Measurements from ENCODE around the gene EHMT1. TPM values are rescaled to one million over a fixed set of nuclear protein-coding genes. Genes with fewer than 3 reads are reported as not detected.

Gene EHMT1
- polyA plus RNA-seq, 2 of the 4 experiments (the other 2 are of a cell fraction), result 41.3 to 48.0 TPM

DNA sequence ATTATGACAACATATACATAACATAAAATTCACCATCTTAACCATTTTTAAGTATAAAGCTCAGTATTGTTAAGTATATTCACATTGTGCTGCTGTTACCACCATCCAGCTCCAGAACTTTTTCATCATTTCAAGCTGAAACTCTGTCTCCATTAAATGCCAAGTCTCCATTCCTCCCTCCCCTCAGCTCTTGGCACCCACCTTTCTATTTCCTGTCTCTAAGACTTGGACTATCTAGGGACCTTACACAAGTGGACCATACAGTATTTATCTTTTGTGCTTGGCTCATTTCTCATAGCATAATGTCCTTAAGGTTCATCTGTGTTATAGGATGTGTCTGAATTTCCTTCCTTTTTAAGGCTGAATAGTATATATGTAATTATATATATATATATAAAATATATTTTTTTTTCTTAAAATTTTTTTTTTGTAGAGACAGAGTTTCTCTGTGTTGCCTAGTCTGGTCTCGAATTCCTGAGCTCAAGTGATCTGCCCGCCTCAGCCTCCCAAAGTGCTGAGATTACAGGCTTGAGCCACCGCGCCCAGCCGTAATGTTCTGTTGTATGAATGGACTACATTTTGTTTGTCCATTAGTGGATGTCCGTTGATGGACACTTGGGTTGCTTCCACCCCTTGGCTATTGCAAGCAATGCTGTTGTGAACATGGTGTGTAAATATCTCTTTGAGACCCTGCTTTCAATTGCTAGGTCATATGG lies 72.3 kb downstream of the EHMT1 start:
- TF ChIP-seq EP300 (IDR thresholded peaks at IDR 0.05), result no peak
- TF ChIP-seq, protein P1, sequence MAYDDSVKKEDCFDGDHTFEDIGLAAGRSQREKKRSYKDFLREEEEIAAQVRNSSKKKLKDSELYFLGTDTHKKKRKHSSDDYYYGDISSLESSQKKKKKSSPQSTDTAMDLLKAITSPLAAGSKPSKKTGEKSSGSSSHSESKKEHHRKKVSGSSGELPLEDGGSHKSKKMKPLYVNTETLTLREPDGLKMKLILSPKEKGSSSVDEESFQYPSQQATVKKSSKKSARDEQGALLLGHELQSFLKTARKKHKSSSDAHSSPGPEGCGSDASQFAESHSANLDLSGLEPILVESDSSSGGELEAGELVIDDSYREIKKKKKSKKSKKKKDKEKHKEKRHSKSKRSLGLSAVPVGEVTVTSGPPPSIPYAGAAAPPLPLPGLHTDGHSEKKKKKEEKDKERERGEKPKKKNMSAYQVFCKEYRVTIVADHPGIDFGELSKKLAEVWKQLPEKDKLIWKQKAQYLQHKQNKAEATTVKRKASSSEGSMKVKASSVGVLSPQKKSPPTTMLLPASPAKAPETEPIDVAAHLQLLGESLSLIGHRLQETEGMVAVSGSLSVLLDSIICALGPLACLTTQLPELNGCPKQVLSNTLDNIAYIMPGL (CRISPR knock-in tag; IDR thresholded peaks at IDR 0.05; ENCODE audit: borderline replicate concordance), result no peak
- TF ChIP-seq, protein P2, sequence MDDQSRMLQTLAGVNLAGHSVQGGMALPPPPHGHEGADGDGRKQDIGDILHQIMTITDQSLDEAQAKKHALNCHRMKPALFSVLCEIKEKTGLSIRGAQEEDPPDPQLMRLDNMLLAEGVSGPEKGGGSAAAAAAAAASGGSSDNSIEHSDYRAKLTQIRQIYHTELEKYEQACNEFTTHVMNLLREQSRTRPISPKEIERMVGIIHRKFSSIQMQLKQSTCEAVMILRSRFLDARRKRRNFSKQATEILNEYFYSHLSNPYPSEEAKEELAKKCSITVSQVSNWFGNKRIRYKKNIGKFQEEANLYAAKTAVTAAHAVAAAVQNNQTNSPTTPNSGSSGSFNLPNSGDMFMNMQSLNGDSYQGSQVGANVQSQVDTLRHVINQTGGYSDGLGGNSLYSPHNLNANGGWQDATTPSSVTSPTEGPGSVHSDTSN (IDR thresholded peaks at IDR 0.05), result no peak
- no peak for TF ChIP-seq ZC3H11A (IDR thresholded peaks at IDR 0.05)
- TF ChIP-seq TP53 (CRISPR knock-in tag; IDR thresholded peaks at IDR 0.05), result no peak
- TF ChIP-seq POLR2A (IDR thresholded peaks at IDR 0.05; ENCODE audit: low read length), result no peak
- TF ChIP-seq HDAC2 (IDR thresholded peaks at IDR 0.05), result no peak
- no peak for TF ChIP-seq HOXB5 (CRISPR knock-in tag; IDR thresholded peaks at IDR 0.05)
- TF ChIP-seq KDM5A (IDR thresholded peaks at IDR 0.05), result no peak
- TF ChIP-seq MYC (IDR thresholded peaks at IDR 0.05; ENCODE audit: borderline replicate concordance, low read length), result no peak
- no peak for TF ChIP-seq FOSB (CRISPR knock-in tag; IDR thresholded peaks at IDR 0.05)
- no peak for TF ChIP-seq ZFP36 (IDR thresholded peaks at IDR 0.05; ENCODE audit: borderline replicate concordance, partially characterized antibody)
- TF ChIP-seq TFCP2L1 (CRISPR knock-in tag; IDR thresholded peaks at IDR 0.05), result no peak
- ChIA-PET POLR2A (no interaction called here), CTCF (interaction anchor here (0.5 to 2.7 kb wide), 5 partner anchors 18 to 349 kb away, joined by 3 to 16 read pairs (median 3); no protein-coding TSS in a partner anchor)
- peak overlapping the region; percentile 37; the same call in 2 of the 3 replicates for H3K4me2 ChIP-seq
- no peaks in the 10 kb centered on the region for H3K9me3 ChIP-seq
- peaks cover 25% of the 10 kb centered on the region for H3K4me1 ChIP-seq
- H3K4me3 ChIP-seq, result no peak overlapping the region
- FAIRE-seq (no peak), ATAC-seq (no peak), DNase-seq (ENCODE audit: low read depth in 1 of 2, low spot score in 1 of 2) (no peak)
- H3K27ac ChIP-seq, result peak overlapping the region; percentile 58 to 62; a peak in 4 of 6 replicates
- WGBS (ENCODE audit: missing lambda C conversion rate), result 97% methylated on average over 6 of the region's 6 CpGs

- no peak overlapping the region for H3K4me2 ChIP-seq
- POLR2A ChIA-PET, result no interaction called here
- FAIRE-seq (no peak), ATAC-seq (no peak), DNase-seq (ENCODE audit: low read depth in 1 of 2, low spot score in 1 of 2) (no peak)
- no peak for TF ChIP-seq CBX8 (IDR thresholded peaks at IDR 0.05)
- CTCF ChIA-PET, result interaction anchor here (0.6 to 1.7 kb wide), 4 partner anchors 9 to 207 kb away, joined by 3 to 10 read pairs (median 5); no protein-coding TSS in a partner anchor
- peak overlapping the region in 1 of 2 experiments; percentile 19; a peak in 1 of 6 replicates for H3K27ac ChIP-seq
- H3K9me3 ChIP-seq, result no peaks in the 10 kb centered on the region
- H3K4me1 ChIP-seq, result peaks cover 25% of the 10 kb centered on the region
- 88% methylated on average over 12 of the region's 12 CpGs for WGBS (ENCODE audit: missing lambda C conversion rate)
- H3K4me3 ChIP-seq, result no peak overlapping the region
Observed at GRCh38 chr9:137691646-137692351, 73.0 kb downstream of the EHMT1 start.

- FAIRE-seq, result no peak
- no peak overlapping the region for H3K4me3 ChIP-seq
- H3K9me3 ChIP-seq, result no peaks in the 10 kb centered on the region
- H3K4me1 ChIP-seq, result peaks cover 19% of the 10 kb centered on the region
- no peak for DNase-seq (ENCODE audit: low read depth in 1 of 2, low spot score in 1 of 2)
- ChIA-PET POLR2A (no interaction called here), CTCF (interaction anchor here (0.7 to 4.7 kb wide), 10 partner anchors 11 to 37 kb away, joined by 3 to 39 read pairs (median 4); no protein-coding TSS in a partner anchor)
- ATAC-seq, result 0 out of 6 replicates have a peak, but pooled peaks of 1 of the 2 experiments have one; percentile 7
- H3K4me2 ChIP-seq, result no peak overlapping the region
- 94% methylated on average over 23 of the region's 36 CpGs for WGBS (ENCODE audit: missing lambda C conversion rate)
- no peak overlapping the region for H3K27ac ChIP-seq
- TF ChIP-seq ZSCAN20 (CRISPR knock-in tag; IDR thresholded peaks at IDR 0.05), result no peak
- no peak for TF ChIP-seq NFE2L2 (conservative IDR thresholded peaks at IDR 0.05; ENCODE audit: low read length)
- no peak for TF ChIP-seq SMC3 (IDR thresholded peaks at IDR 0.05)
- TF ChIP-seq FOXS1 (CRISPR knock-in tag; IDR thresholded peaks at IDR 0.05), result no peak
- no peak for TF ChIP-seq MAZ (IDR thresholded peaks at IDR 0.05; ENCODE audit: borderline replicate concordance, low read depth, low read length)
- no peak for TF ChIP-seq NPAS2 (CRISPR knock-in tag; IDR thresholded peaks at IDR 0.05; ENCODE audit: borderline replicate concordance)
- TF ChIP-seq ESRRA (IDR thresholded peaks at IDR 0.05; ENCODE audit: borderline replicate concordance, low read length), result no peak
- TF ChIP-seq, protein P1 (CRISPR knock-in tag; IDR thresholded peaks at IDR 0.05; ENCODE audit: borderline replicate concordance), result no peak
- TF ChIP-seq CBX8 (IDR thresholded peaks at IDR 0.05), result no peak
- TF ChIP-seq, protein P3, sequence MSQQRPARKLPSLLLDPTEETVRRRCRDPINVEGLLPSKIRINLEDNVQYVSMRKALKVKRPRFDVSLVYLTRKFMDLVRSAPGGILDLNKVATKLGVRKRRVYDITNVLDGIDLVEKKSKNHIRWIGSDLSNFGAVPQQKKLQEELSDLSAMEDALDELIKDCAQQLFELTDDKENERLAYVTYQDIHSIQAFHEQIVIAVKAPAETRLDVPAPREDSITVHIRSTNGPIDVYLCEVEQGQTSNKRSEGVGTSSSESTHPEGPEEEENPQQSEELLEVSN (IDR thresholded peaks at IDR 0.05; ENCODE audit: borderline replicate concordance, low read depth), result no peak
- no peak for TF ChIP-seq POLR2AphosphoS2 (conservative IDR thresholded peaks at IDR 0.05; ENCODE audit: low read length)
- TF ChIP-seq HDAC2 (IDR thresholded peaks at IDR 0.05), result no peak
- no peak for TF ChIP-seq CHD4 (IDR thresholded peaks at IDR 0.05; ENCODE audit: borderline replicate concordance)
- no peak for TF ChIP-seq ELK1 (IDR thresholded peaks at IDR 0.05; ENCODE audit: low read depth, low read length)
Observed at GRCh38 chr9:137694236-137694959, 75.6 kb downstream of the EHMT1 start.

All from A549 (cell line).